ENCODE measurements around the gene KLHL12.

Gene KLHL12

GRCh38 chr1:202880961-202881460 is 46.0 kb downstream of the KLHL12 start:
- no peak for DNase-seq (ENCODE audit: low read depth)

DNA sequence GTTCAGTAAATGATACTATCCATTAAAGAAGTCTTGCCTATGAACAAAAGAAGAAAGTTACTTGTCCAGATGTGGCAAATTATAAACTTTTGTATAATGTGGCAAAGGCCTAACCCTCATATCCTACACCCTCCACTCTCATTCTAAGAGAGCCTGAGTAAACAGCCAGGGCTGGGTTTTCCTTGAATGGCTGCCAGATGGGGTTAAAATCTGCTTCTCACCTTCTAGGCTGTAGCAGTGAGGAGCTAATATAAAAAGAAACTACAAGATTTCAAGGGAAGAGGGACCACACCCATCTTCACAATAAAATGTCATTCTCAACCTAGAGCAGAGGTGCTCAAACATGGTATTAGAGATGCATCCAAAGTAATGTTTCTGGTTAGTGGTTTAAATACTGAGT is 47.0 kb downstream of the KLHL12 start:
- no peak for DNase-seq (ENCODE audit: low read depth)

DNA sequence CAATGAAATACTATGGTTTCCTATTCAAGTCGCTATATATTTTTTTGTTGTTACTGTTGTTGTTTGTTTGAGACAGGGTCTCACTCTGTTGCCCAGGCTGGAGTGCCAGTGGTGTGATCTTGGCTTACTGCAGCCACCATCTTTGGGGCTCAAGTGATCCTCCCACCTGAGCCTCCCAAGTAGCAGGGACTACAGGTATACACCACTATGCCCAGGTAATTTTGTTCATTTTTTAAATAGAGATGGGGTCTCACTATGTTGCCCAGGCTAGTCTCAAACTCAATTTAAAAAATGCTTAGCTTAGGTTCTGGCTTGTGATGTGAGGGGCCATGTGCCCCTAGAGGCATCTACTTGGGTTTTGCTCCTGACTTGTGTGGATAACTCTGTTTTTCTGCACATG is 47.9 kb downstream of the KLHL12 start:
- no peak for DNase-seq (ENCODE audit: low read depth)

DNA sequence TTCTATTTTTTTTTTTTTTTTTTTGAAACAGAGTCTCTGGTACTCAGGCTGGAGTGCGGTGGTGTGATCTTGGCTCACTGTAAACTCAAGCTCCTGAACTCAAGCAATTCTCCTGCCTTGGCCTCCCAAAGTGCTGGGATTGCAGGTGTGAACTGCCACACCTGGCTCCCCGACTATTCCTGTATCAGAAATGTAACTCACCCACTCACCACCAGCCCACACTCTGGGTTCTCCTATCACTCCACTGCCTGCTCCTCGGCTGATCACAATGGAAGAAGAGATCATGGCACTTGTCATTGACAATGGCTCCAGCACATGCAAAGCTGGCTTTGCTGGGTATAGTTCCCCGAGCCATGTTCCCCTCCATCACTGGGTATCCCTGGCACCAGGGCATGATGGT is 54.0 kb downstream of the KLHL12 start:
- no peak for DNase-seq (ENCODE audit: low read depth)

DNA sequence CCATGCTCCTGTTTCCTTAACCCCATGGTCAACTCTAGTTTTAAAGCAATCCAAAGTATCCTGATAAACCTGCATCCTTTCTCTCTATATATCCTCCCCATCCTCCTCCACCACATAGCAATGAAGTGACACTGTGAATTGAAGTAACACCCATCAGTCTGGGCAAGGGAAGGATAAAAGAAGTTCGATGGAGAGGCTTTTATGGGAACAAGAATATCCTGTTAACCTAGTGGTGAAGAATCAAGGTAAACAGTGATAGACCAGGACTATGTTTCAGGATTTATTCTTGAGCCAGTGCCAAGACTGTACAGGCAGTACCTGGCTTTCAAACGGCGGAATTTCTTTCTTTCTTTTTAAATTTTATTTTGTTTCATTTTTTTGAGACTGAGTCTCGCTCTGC is 55.7 kb downstream of the KLHL12 start:
- DNase-seq (ENCODE audit: low read depth): no peak

DNA sequence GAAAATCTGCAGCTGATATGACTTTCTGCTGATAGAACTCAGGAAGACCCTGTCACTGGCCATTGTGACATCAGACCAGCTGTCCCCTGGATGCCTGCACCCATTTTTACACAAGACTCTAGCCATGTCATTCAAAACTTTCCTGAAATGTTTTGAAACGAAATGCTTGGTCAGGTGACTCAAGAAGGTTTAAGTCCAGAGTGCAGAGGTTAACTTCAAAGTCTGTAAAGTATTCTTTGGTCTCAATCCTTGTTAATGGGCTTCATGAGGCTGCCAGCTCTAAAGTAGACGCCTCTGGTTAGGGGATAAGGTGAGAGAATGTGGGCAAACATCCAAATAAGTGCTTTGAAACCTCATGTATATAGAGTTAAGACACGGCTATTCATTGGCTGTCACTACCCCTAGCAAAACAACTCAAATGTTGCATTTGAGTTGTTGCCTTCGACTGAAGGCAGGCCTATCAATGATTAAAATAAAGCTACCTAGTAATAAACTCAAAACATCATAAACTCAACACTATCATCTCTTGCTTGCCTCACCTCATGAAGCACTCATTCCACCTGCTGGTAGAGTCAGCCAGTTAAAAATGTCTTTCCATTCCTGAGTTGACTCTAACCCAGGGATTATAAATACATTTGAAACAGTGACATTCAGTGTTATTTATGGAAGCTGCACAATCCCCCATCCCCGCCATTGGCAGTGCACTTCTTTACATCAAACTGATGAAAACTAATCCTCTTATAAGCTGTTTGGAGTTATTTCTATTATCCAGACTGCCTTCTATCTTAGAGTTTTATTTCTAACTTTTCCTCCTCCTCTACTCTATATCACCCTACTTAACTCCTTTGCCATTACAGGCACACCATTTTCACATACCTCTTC is 64.1 kb downstream of the KLHL12 start:
- no peak for DNase-seq (ENCODE audit: low read depth)

DNA sequence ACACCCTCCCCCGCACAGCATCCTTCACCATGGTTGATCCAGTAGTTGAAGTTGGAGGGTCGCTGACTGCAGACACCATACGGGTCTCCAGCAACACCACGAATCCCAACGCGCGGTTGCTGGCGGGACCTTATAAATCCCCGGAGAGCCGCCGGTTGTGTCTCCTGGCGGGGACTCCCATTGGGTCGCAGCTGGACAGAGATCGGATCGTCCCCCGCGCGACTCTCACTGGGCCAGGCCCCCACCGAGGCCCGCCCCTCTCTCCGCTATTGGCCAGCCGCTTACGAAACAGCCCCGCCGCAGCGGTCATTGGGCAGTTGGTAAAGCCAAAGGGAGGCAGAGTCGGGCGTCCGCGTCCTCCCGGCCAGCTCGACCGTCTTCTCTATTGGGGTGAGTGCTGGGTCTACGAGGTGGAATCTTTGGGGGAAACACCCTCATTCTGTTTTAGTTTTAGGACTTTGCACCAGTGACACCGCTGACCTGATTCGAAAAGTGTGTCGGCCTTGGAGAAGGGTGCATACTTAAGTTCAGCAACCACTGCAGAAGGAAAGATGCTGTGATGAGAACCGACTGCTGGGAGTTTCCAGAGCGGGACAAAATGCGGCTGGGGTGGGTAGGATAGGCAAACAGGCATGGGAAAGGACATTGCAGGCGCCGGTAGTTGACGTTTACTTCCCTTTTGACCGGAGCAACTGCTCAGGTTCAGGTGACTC is 65.5 kb downstream of the KLHL12 start:
- DNase-seq (ENCODE audit: low read depth): peak; percentile 61

DNA sequence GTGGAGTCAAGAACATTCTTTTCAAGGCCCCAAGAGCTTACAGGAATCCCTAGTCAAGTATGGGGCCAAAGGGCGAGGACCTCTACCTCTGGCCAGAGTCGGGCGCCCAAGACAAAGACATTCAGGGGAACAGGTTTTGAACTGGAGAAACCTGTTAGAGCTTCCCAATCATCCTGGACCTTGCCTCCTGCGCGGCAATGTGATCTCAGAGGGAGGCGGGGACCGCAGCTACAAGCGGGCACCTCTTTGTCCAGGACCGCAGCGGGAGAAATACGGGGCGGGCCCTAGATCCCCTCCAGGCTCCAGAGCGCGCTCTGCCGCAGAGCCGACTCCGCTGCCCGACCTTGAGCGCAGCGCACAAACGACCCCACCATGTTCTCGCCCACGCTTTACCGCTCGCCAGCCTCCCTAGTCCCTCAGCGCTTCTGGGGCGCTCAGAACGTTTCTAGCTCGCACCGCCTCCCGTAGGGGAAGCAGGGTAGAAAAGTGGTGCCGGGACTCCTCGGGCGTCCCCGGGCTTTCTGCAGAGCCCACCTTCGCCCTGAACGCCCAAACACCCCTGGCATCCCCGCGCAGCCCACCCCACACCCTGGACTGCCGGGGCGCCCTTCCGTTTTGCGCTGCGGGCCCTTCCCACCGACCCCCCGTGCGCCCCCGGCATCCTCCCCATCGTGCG is 66.2 kb downstream of the KLHL12 start:
- no peak for DNase-seq (ENCODE audit: low read depth)

DNA sequence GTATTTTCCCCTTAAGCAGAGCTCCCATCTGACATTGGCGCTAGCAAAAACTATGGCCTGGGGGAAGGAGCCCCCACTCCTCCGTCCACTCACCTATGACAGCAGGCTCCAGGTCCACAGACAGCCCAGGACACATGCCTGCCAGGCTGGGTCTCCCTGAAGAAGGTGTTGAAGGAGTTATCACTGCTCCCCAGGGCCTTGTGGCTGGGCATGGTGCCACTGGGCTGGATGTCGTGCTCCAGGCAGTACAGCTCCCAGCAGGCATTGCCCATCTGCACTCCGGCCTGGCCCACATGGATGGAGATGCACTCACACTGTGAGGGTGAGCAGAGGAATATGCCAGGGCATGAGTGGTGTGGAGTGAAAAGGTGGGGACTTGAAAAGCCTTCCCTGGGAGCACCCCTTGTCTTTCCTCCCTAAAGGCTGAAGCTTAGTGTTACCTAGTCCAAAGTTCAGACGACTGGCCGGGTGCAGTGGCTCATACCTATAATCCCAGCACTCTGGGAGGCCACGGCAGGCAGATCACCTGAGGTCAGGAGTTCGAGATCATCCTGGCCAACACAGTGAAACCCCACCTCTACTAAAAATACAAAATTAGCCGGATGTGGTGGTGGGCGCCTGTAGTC is 68.1 kb downstream of the KLHL12 start:
- DNase-seq (ENCODE audit: low read depth): no peak

GRCh38 chr1:202858331-202858730 is 68.7 kb downstream of the KLHL12 start:
- peak; percentile 54 for DNase-seq (ENCODE audit: low read depth)

- no peak for DNase-seq (ENCODE audit: low read depth)
These were observed 69.9 kb downstream of the KLHL12 start for GRCh38 chr1:202857136-202857610.

DNA sequence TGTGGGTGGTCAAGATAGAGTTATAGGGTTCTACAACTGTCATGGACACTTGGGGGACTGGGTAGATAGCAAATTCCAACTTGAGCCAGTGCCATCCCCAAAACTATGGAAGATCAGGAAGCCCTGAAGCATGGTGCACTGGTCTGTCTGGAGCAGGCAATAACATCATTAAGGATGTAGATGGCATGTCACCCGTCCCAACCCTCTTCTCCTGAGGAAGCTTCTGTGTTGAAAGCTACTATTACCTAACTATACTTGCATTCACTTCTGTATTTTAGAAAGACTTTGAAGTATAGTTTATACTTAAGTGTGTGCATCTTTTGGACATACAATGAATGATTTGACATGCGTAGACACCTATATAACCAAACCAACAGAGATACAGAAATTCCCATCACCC is 71.0 kb downstream of the KLHL12 start:
- no peak for DNase-seq (ENCODE audit: low read depth)

- no peak for DNase-seq (ENCODE audit: low read depth)
These were observed 72.2 kb downstream of the KLHL12 start for GRCh38 chr1:202854787-202855186.

DNA sequence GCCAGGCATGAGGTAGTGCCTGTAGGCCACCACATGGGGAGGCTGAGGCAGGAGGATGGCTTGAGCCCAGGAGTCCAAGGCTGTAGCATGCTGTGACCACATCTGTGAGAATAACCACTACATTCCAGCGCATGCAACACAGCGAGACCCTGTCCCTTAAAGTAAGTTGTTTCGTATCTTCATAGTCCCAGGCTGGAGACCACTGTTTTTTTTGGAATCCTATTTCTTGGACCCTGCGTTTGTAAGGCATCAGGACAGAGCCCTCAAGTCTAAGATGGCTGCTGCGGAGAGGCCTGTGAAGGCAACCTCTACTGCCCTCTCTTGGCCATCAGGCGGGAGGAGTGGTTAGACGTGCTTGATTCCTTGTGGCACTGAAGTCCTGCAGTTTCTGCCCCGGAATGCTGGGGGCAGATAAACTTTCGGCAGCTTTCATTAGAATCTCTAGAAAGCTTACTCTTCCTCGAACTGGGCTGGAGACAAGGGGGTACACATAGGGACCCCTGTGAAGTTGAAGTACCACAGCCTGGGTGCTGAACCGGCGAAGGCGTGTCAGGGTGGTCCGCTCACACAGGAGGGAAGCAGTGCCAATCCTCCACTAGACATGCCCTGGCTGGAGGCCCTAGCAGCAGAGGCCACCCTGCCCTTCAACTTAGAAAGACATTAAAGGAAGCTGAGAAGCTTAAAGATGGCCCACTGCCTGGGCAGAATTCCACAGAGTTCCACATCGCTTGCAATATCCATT is 74.7 kb downstream of the KLHL12 start:
- peak; percentile 14 for DNase-seq (ENCODE audit: low read depth)

DNA sequence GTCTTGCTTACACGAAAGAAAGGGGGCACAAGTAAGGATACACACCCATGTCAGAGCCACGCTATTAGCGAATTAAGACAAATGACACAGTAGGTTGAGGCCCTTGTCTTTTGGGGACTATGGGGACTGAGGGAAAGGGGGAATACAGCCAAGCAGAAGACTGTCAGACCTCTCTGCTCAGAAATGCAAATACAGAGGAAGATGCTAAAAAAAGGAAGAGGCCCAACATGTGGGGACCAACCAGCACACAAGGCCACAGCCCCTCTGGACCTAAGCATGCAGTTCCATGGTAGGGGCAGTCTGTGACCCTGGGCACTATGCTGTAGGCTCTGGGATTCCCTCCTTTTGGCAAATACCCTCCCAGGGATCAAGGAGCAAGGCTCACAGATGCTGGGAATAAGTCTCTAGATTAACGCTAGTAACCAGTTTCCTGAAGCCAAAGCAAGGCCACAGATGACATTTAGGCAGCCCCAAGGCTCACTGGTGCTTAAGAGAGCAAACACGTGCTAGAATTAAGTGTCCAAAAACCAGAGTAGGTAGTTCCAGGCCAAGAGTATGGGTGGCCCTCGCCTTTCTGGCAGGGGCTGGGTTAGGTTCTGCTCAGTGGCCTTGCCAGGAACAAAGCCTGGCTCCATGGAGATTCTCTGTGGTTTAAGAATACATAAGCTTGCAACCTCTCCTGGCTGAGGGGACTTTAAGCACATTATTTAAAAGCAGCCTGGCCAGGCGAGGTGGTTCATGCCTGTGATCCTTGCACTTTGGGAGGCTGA is 76.3 kb downstream of the KLHL12 start:
- DNase-seq (ENCODE audit: low read depth): no peak

GRCh38 chr1:202848191-202848542 is 78.9 kb downstream of the KLHL12 start:
- no peak for DNase-seq (ENCODE audit: low read depth)

GRCh38 chr1:202844935-202845334 is 82.1 kb downstream of the KLHL12 start:
- no peak for DNase-seq (ENCODE audit: low read depth)

DNA sequence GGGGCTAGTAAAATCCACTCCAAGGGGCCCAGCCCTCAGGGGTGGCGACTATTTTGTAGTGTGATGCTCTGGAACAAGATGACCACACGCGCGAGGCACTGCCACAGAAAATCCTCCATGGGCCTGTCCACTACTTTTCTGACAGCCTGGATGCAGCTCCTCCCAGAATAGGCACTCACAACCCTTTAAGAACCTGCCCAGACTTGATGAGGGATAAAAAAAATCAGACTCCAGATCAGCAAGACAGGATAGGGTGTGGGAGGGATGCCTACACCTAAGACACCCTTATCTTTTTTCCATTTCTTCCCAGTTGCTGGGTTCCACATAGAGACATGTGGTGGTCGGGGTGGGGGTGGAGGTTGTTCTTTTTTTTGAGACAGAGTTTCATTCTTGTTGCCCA is 82.8 kb downstream of the KLHL12 start:
- no peak for DNase-seq (ENCODE audit: low read depth)

- no peak for DNase-seq (ENCODE audit: low read depth)
These were observed 84.0 kb downstream of the KLHL12 start for GRCh38 chr1:202843081-202843480.

Measured in stromal cell of bone marrow (primary cell).